Sigmoid colon (tissue), 4 donors: ENCODE data around the gene KIF17.

Source experiments
- EP300 ChIP-seq, 4 donors: sonication (generic); formaldehyde crosslinking; IDR thresholded peaks; one replicate each; pipeline ENCODE4 v1.6.1; 2017; ENCODE audit warnings: antibody characterized with exemption in 4 of 4
- POLR2A ChIP-seq, 2 donors: fragments of 450-650 bp; IDR thresholded peaks; one replicate each; pipeline ENCODE4 v1.6.1; 2016; ENCODE audit warnings: antibody characterized with exemption in 2 of 2, mild to moderate bottlenecking in 2 of 2, moderate library complexity in 2 of 2
- TF ChIP-seq, protein P1 (sequence below), 4 experiments: fragments of 450-650 bp in 3 of 4; fragments of 200-600 bp in 1 of 4; IDR thresholded peaks; one replicate each; pipeline ENCODE4 v1.5.1; 2016 to 2019; ENCODE audit warnings: antibody characterized with exemption in 4 of 4, mild to moderate bottlenecking in 3 of 4, moderate library complexity in 2 of 4

DNA sequence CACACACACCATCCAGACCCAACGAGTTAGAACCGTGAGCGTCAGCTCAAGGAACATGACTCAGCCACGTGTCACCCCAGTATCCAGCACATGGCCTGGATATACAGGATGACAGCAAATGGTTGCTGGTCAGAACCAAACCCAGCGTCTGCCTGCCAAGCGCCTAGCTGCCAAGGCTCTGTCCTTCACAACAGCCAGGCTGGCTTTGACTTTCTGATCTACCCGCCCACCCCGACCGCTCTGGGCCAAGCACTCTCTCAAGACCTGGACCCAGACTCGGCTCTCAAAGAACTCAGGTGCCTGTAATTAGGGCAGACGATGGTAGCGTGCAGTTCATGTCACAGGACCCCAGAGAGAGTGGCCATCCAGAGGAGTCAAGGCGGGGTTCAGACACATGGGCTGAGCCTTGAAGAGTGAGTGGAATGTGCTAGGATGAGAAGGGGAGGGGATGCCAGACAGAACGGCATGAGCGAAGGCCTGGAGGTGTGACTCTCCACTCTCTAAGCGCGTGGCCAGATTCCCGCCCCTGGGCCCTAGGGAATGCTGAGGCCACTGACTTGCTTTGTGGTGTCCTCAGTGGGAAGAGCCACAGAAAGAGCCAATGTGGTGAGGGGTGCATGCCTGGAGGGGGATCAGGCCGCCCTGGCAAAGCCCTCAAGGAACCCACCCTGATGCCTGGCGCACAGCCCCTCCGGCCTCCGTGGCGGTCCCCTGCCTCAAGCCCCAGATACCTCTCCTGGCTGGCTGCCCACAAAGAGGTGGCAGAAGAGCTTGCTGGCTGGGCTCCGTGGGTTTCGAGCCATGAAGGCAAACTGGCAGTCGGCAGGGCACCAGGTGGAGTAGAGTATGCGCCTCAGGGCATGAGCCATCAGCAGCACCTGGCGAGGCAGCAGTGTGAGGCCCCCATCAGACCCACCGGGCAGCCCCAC lies 7.6 kb upstream of the KIF17 start:
- TF ChIP-seq, protein P1, sequence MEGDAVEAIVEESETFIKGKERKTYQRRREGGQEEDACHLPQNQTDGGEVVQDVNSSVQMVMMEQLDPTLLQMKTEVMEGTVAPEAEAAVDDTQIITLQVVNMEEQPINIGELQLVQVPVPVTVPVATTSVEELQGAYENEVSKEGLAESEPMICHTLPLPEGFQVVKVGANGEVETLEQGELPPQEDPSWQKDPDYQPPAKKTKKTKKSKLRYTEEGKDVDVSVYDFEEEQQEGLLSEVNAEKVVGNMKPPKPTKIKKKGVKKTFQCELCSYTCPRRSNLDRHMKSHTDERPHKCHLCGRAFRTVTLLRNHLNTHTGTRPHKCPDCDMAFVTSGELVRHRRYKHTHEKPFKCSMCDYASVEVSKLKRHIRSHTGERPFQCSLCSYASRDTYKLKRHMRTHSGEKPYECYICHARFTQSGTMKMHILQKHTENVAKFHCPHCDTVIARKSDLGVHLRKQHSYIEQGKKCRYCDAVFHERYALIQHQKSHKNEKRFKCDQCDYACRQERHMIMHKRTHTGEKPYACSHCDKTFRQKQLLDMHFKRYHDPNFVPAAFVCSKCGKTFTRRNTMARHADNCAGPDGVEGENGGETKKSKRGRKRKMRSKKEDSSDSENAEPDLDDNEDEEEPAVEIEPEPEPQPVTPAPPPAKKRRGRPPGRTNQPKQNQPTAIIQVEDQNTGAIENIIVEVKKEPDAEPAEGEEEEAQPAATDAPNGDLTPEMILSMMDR (IDR thresholded peaks at IDR 0.05) = no peak
- TF ChIP-seq EP300 (IDR thresholded peaks at IDR 0.05) = no peak
- no peak for TF ChIP-seq POLR2A (IDR thresholded peaks at IDR 0.05)
